H1 (cell line): ENCODE data around the gene ORC5. TPM values are rescaled to one million over a fixed set of nuclear protein-coding genes. Genes with fewer than 3 reads are reported as not detected.

Source experiments
- CTCF ChIA-PET: fragments of 300-600 bp; sonication (Branson Sonifier 250); formaldehyde crosslinking; loops from one replicate; lab custom pipeline; 2021; ENCODE audit not compliant: partially characterized antibody; lab: Charles Lee
- POLR2A ChIA-PET: fragments of 300-600 bp; sonication (Branson Sonifier 250); formaldehyde crosslinking; loops from one replicate; lab custom pipeline; 2021; ENCODE audit warnings: inconsistent platforms; ENCODE audit not compliant: partially characterized antibody; lab: Charles Lee
- DNase-seq, 2 experiments: peaks; one replicate each; pipeline versions ENCODE4 v3.0.0 to v3.0.0-alpha.2; 2010 to 2022; ENCODE audit warnings: low spot score in 2 of 2, low read depth in 1 of 2, mixed read lengths in 1 of 2
- FAIRE-seq: peaks from 2 replicates; lab custom pipeline; 2011; peaks lifted over from hg19 to GRCh38; lab: Jason Lieb, UNC
- H2AFZ ChIP-seq: 2 replicates; pipeline ENCODE4 v1.8.1; 2012; ENCODE audit warnings: low read length, inconsistent platforms
- H2AK5ac ChIP-seq: 2 replicates; pipeline ENCODE4 v1.6.1; 2013; ENCODE audit warnings: low read depth, low read length
- H2BK120ac ChIP-seq: replicated peaks from 2 replicates; pipeline ENCODE3; 2013; ENCODE audit warnings: low read depth, low read length, inconsistent platforms
- H2BK12ac ChIP-seq: 2 replicates; pipeline ENCODE4 v1.6.1; 2013; ENCODE audit warnings: low read depth, low read length
- H2BK15ac ChIP-seq: 2 replicates; pipeline ENCODE4 v1.6.1; 2013; ENCODE audit warnings: low read length
- H2BK20ac ChIP-seq: 2 replicates; pipeline ENCODE4 v1.6.1; 2013; ENCODE audit warnings: low read length
- H2BK5ac ChIP-seq: 2 replicates; pipeline ENCODE4 v1.6.1; 2013; ENCODE audit warnings: low read depth, low read length
- H3K14ac ChIP-seq: 2 replicates; pipeline ENCODE4 v1.6.1; 2013; ENCODE audit warnings: inconsistent platforms; ENCODE audit not compliant: insufficient read length
- H3K18ac ChIP-seq: 2 replicates; pipeline ENCODE4 v1.6.1; 2013; ENCODE audit warnings: low read length; ENCODE audit errors: extremely low read depth
- H3K23ac ChIP-seq: 2 replicates; pipeline ENCODE4 v1.6.1; 2013; ENCODE audit warnings: inconsistent platforms; ENCODE audit not compliant: insufficient read length
- H3K23me2 ChIP-seq: 2 replicates; pipeline ENCODE4 v1.6.1; 2013; ENCODE audit warnings: low read depth, low read length
- H3K27ac ChIP-seq: 2 replicates; pipeline ENCODE4 v1.6.1; 2011; ENCODE audit warnings: low read depth, low read length, inconsistent platforms
- H3K27me3 ChIP-seq, 4 experiments: replicated peaks in 1 of 4; 1 replicate in 1 of 4; 2 replicates in 3 of 4; pipeline versions ENCODE4 v1.6.1 to v1.8.1; 2011 to 2013; ENCODE audit warnings: low read length in 3 of 4, mild to moderate bottlenecking in 3 of 4, inconsistent platforms in 2 of 4, mixed read lengths in 2 of 4, moderate library complexity in 1 of 4; ENCODE audit not compliant: control insufficient read depth in 3 of 4, insufficient read depth in 3 of 4; ENCODE audit errors: extremely low read depth in 1 of 4
- H3K36me3 ChIP-seq, 4 experiments: 2 replicates each; pipeline versions ENCODE4 v1.6.1 to v1.8.1; 2011 to 2013; ENCODE audit warnings: mild to moderate bottlenecking in 4 of 4, low read length in 3 of 4, moderate library complexity in 2 of 4, control low read depth in 1 of 4, inconsistent platforms in 1 of 4; ENCODE audit not compliant: insufficient read depth in 4 of 4, control insufficient read depth in 2 of 4
- H3K4ac ChIP-seq: replicated peaks from 2 replicates; pipeline ENCODE3; 2013; ENCODE audit warnings: low read length, low read depth, mixed read lengths, inconsistent platforms; ENCODE audit not compliant: insufficient read length
- H3K4me1 ChIP-seq, 4 experiments: replicated peaks in 1 of 4; 1 replicate in 1 of 4; 2 replicates in 3 of 4; pipeline versions ENCODE4 v1.6.1 to v1.8.1; 2011 to 2013; ENCODE audit warnings: low read length in 3 of 4, inconsistent platforms in 2 of 4, mixed read lengths in 1 of 4; ENCODE audit not compliant: insufficient read depth in 4 of 4, control insufficient read depth in 3 of 4
- H3K4me2 ChIP-seq, 2 experiments: 2 replicates each; pipeline versions ENCODE4 v1.6.1 to v1.8.1; 2011 to 2013; ENCODE audit warnings: low read depth in 2 of 2, low read length in 2 of 2, control low read depth in 1 of 2, inconsistent platforms in 1 of 2, mild to moderate bottlenecking in 1 of 2; ENCODE audit not compliant: insufficient read depth in 1 of 2
- H3K4me3 ChIP-seq, 4 experiments: fragments of 200-600, 300-600 bp in 1 of 4; sonication (generic), shearing (Covaris generic), sonication (Bioruptor Twin) in 1 of 4; 2 replicates each; pipeline versions ENCODE4 v1.5.1 to v1.8.1; 2011 to 2016; ENCODE audit warnings: low read length in 4 of 4, low read depth in 3 of 4, control low read depth in 2 of 4, inconsistent platforms in 2 of 4, mild to moderate bottlenecking in 2 of 4, mixed read lengths in 1 of 4, moderate library complexity in 1 of 4; ENCODE audit not compliant: insufficient read depth in 2 of 4; ENCODE audit errors: extremely low read depth in 1 of 4
- H3K56ac ChIP-seq: replicated peaks from 2 replicates; pipeline ENCODE3; 2013; ENCODE audit warnings: low read depth, mild to moderate bottlenecking, mixed read lengths, low read length, inconsistent platforms; ENCODE audit not compliant: insufficient read length
- H3K79me1 ChIP-seq: 2 replicates; pipeline ENCODE4 v1.6.1; 2013; ENCODE audit warnings: low read depth, low read length, control low read depth
- H3K79me2 ChIP-seq, 2 experiments: 2 replicates each; pipeline versions ENCODE4 v1.6.1 to v1.8.1; 2012 to 2013; ENCODE audit warnings: low read length in 2 of 2, mild to moderate bottlenecking in 2 of 2, inconsistent platforms in 1 of 2; ENCODE audit not compliant: insufficient read depth in 2 of 2, control insufficient read depth in 1 of 2
- H3K9ac ChIP-seq, 4 experiments: replicated peaks in 1 of 4; 1 replicate in 1 of 4; 2 replicates in 3 of 4; pipeline versions ENCODE4 v1.6.1 to v1.8.1; 2011 to 2013; ENCODE audit warnings: low read depth in 3 of 4, low read length in 3 of 4, control low read depth in 2 of 4, mild to moderate bottlenecking in 2 of 4, moderate library complexity in 2 of 4, inconsistent platforms in 1 of 4; ENCODE audit errors: extremely low read depth in 1 of 4
- H3K9me3 ChIP-seq, 2 experiments: 2 replicates each; pipeline versions ENCODE4 v1.6.1 to v1.8.1; 2012 to 2013; ENCODE audit warnings: mild to moderate bottlenecking in 2 of 2, moderate library complexity in 2 of 2, control low read depth in 1 of 2, inconsistent platforms in 1 of 2, low read depth in 1 of 2, low read length in 1 of 2, mixed read lengths in 1 of 2; ENCODE audit not compliant: insufficient read depth in 2 of 2
- H4K20me1 ChIP-seq, 2 experiments: replicated peaks in 1 of 2; 2 replicates each; pipeline versions ENCODE3 to v1.8.1; 2011 to 2013; ENCODE audit warnings: inconsistent platforms in 2 of 2, low read length in 2 of 2, mild to moderate bottlenecking in 1 of 2; ENCODE audit not compliant: insufficient read depth in 2 of 2, control insufficient read depth in 1 of 2
- H4K5ac ChIP-seq: 2 replicates; pipeline ENCODE4 v1.6.1; 2013; ENCODE audit warnings: low read length, low read depth, mixed read lengths, inconsistent platforms; ENCODE audit not compliant: insufficient read length
- H4K8ac ChIP-seq: 2 replicates; pipeline ENCODE4 v1.8.0; 2013; ENCODE audit warnings: mild to moderate bottlenecking, moderate library complexity, low read length, inconsistent platforms; ENCODE audit not compliant: insufficient read depth; ENCODE audit errors: extremely low read depth
- H4K91ac ChIP-seq: replicated peaks from 2 replicates; pipeline ENCODE3; 2013; ENCODE audit warnings: low read length, mixed read lengths, inconsistent platforms; ENCODE audit not compliant: insufficient read length
- BRCA1 ChIP-seq: IDR thresholded peaks from 2 replicates; pipeline ENCODE4 v1.6.1; 2012; ENCODE audit warnings: low read depth, low read length, improper control_type of control experiment
- CHD1 ChIP-seq: IDR thresholded peaks from 2 replicates; pipeline ENCODE4 v1.6.1; 2012; ENCODE audit warnings: low read depth, low read length, improper control_type of control experiment
- E2F6 ChIP-seq: IDR thresholded peaks from 2 replicates; pipeline ENCODE4 v1.6.1; 2012; ENCODE audit warnings: inconsistent platforms
- FOSL1 ChIP-seq: IDR thresholded peaks from 2 replicates; pipeline ENCODE4 v1.6.1; 2011; ENCODE audit warnings: mild to moderate bottlenecking, low read depth, low read length, moderate library complexity; ENCODE audit not compliant: insufficient read depth
- KDM4A ChIP-seq: IDR thresholded peaks from one replicate; pipeline ENCODE4 v1.7.1; 2012; ENCODE audit warnings: low read depth, mild to moderate bottlenecking, moderate library complexity, low read length, inconsistent platforms; ENCODE audit not compliant: severe bottlenecking
- MAFK ChIP-seq: IDR thresholded peaks from 2 replicates; pipeline ENCODE4 v1.6.1; 2012; ENCODE audit warnings: low read depth, mild to moderate bottlenecking, improper control_type of control experiment, low read length
- NRF1 ChIP-seq: IDR thresholded peaks from 2 replicates; pipeline ENCODE4 v1.6.1; 2011; ENCODE audit warnings: mild to moderate bottlenecking, low read depth, low read length, improper control_type of control experiment
- POLR2AphosphoS5 ChIP-seq: IDR thresholded peaks from 2 replicates; pipeline ENCODE4 v1.6.1; 2011; ENCODE audit warnings: low read depth, low read length
- RBBP5 ChIP-seq: IDR thresholded peaks from 2 replicates; pipeline ENCODE4 v1.7.1; 2012; ENCODE audit warnings: low read depth, mild to moderate bottlenecking, inconsistent platforms, low read length, moderate library complexity, borderline replicate concordance
- SIN3A ChIP-seq, 2 experiments: IDR thresholded peaks in 1 of 2; conservative IDR thresholded peaks in 1 of 2; 2 replicates each; pipeline ENCODE4 v1.6.1; 2011 to 2012; ENCODE audit warnings: low read length in 2 of 2, improper control_type of control experiment in 1 of 2, low read depth in 1 of 2, mild to moderate bottlenecking in 1 of 2
- SRF ChIP-seq: IDR thresholded peaks from 2 replicates; pipeline ENCODE4 v1.6.1; 2011; ENCODE audit warnings: mild to moderate bottlenecking, low read depth, low read length, moderate library complexity
- WGBS, 2 experiments: shearing (Covaris generic) in 1 of 2; methylation state at CpG; one replicate each; pipeline versions ENCODE4 v1.1.6 to v1.1.7; 2013 to 2015; ENCODE audit warnings: low lambda C conversion rate in 2 of 2, mixed read lengths in 2 of 2, inconsistent platforms in 1 of 2, low coverage in 1 of 2, missing lambda C conversion rate in 1 of 2; ENCODE audit not compliant: insufficient replicate concordance in 2 of 2, insufficient coverage in 1 of 2, insufficient read length in 1 of 2; ENCODE audit errors: extremely low coverage in 1 of 2, missing lambda C conversion rate in 1 of 2; 5-methylcytosine and 5-hydroxymethylcytosine counted together
- polyA plus RNA-seq, 7 experiments: library from polyadenylated mRNA; depleted of rRNA in 3 of 7; stranded (reverse) in 5 of 7; unstranded in 2 of 7; fragments of >200 nt in 5 of 7; fragments of 200-250 nt in 2 of 7; gene quantifications; 1 replicate in 5 of 7; 2 replicates in 1 of 7; 4 replicates in 1 of 7; pipeline versions ENCODE4 v1.2.1 to v1.2.3, GENCODE V29; 2011 to 2013; ENCODE audit warnings: missing spikeins in 2 of 7, mixed read lengths in 2 of 7
- total RNA-seq: library from RNA; stranded (reverse); fragmentation: NEBNext Ultra II Directional; extraction: Animal tissue kit (Norgen Biotek cat#: 25700); gene quantifications from 2 replicates; pipeline ENCODE4 v1.2.1, GENCODE V29; 2021

ORC5 gene
- total and polyA plus RNA-seq, 2 of the 8 experiments (the other 6 are each of a cell fraction or from before 2014, with no cell fraction given), result 7.7 to 19.9 TPM

- no peak overlapping the region for H4K91ac ChIP-seq
- WGBS, 2 experiments, result 90% methylated on average over 4 of the region's 4 CpGs; no CpG with 5 or more reads in 1 of the 2 experiments
- H3K27ac ChIP-seq, result no peak overlapping the region
- DNase-seq (no peak), FAIRE-seq (no peak)
- no peak overlapping the region for H3K4me2 ChIP-seq
- no peak overlapping the region for H2AK5ac ChIP-seq
- no peak overlapping the region for H3K23ac ChIP-seq
- no peak overlapping the region for H3K14ac ChIP-seq
- H2BK120ac ChIP-seq, result no peak overlapping the region
- H3K23me2 ChIP-seq, result no peaks in the 10 kb centered on the region
- TF ChIP-seq MAFK (no peak), FOSL1 (no peak), SRF (no peak), POLR2AphosphoS5 (no peak), E2F6 (no peak), KDM4A (no peak), BRCA1 (no peak), CHD1 (no peak), RBBP5 (no peak), NRF1 (no peak), SIN3A (conservative IDR thresholded peaks at IDR 0.05 in 1 of 2, IDR thresholded peaks at IDR 0.05 in 1 of 2; ENCODE audit: low read depth in 1 of 2, low read length in 2 of 2) (no peak)
- H4K8ac ChIP-seq, result no peak overlapping the region
- H3K9me3 ChIP-seq, result no peaks in the 10 kb centered on the region
- H3K4me3 ChIP-seq, result no peak overlapping the region
- H2BK5ac ChIP-seq, result no peak overlapping the region
- H2BK20ac ChIP-seq, result no peak overlapping the region
- no peaks in the 10 kb centered on the region for H3K79me1 ChIP-seq
- H3K79me2 ChIP-seq, result no peaks in the 10 kb centered on the region
- peaks cover 0 to 7% (median 0%) of the 10 kb centered on the region in 4 experiments; a peak in 2 of 8 replicates for H3K36me3 ChIP-seq
- peaks cover 0 to 4% (median 0%) of the 10 kb centered on the region in 4 experiments; a peak in 1 of 7 replicates for H3K4me1 ChIP-seq
- no peaks in the 10 kb centered on the region for H4K20me1 ChIP-seq
- H3K9ac ChIP-seq, result no peak overlapping the region
- no peaks in the 10 kb centered on the region for H3K27me3 ChIP-seq
- no peak overlapping the region for H4K5ac ChIP-seq
- H3K18ac ChIP-seq, result no peak overlapping the region
- CTCF ChIA-PET, result interaction anchor here (1.2 kb wide), 1 partner anchor 188 kb away, joined by 3 read pairs; no protein-coding TSS in a partner anchor
- H3K4ac ChIP-seq, result no peak overlapping the region
- no peak overlapping the region for H3K56ac ChIP-seq
- no peak overlapping the region for H2BK12ac ChIP-seq
- no peak overlapping the region for H2AFZ ChIP-seq
- H2BK15ac ChIP-seq, result no peak overlapping the region
- POLR2A ChIA-PET, result interaction anchor here (1.0 kb wide), 1 partner anchor 8 kb away, joined by 3 read pairs; no protein-coding TSS in a partner anchor
Measured at GRCh38 chr7:104130726-104131125, 77.1 kb downstream of the ORC5 start.
